Measurements from ENCODE around the gene IDH3G.

DNA sequence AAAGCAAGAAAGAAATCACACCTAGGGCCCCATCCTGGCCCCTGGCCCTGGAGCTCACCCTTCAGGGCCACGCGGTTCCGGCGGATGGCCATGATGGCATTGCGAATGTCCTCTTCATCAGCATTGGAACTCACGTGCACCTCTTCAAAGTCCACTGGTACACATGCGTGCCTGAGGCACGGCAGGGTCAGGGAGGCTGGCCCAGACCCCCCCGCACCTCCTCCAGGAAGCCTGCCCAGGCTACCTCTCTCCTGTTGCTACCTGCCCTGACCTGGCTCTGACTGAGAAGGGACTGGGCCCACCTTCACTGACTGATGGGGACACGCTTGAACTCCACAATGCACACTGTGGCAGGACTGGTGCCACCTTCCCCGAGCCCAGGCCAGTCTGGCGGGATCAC lies 4.5 kb downstream of the IDH3G start:
- TF ChIP-seq POLR2A (IDR thresholded peaks at IDR 0.05), result no peak
- TF ChIP-seq, protein P1, sequence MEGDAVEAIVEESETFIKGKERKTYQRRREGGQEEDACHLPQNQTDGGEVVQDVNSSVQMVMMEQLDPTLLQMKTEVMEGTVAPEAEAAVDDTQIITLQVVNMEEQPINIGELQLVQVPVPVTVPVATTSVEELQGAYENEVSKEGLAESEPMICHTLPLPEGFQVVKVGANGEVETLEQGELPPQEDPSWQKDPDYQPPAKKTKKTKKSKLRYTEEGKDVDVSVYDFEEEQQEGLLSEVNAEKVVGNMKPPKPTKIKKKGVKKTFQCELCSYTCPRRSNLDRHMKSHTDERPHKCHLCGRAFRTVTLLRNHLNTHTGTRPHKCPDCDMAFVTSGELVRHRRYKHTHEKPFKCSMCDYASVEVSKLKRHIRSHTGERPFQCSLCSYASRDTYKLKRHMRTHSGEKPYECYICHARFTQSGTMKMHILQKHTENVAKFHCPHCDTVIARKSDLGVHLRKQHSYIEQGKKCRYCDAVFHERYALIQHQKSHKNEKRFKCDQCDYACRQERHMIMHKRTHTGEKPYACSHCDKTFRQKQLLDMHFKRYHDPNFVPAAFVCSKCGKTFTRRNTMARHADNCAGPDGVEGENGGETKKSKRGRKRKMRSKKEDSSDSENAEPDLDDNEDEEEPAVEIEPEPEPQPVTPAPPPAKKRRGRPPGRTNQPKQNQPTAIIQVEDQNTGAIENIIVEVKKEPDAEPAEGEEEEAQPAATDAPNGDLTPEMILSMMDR (IDR thresholded peaks at IDR 0.05), result no peak
